BE2C (cell line): ENCODE data around the gene RBM20.

Experiments used
- DNase-seq: peaks from one replicate; pipeline ENCODE4 v3.0.0-alpha.2; 2020
- H3K27me3 ChIP-seq: fragments of 250-450 bp; sonication (Bioruptor Pico); 2 replicates; pipeline ENCODE4 v1.5.1; 2020; ENCODE audit warnings: mild to moderate bottlenecking
- H3K36me3 ChIP-seq: fragments of 250-450 bp; sonication (Bioruptor Pico); 2 replicates; pipeline ENCODE4 v1.5.1; 2020; ENCODE audit warnings: mild to moderate bottlenecking
- H3K4me1 ChIP-seq: fragments of 250-450 bp; sonication (Bioruptor Pico); 2 replicates; pipeline ENCODE4 v1.5.1; 2020
- H3K4me3 ChIP-seq: 2 replicates; pipeline ENCODE4 v1.5.1; 2011; ENCODE audit warnings: low read depth, low read length
- H3K9me3 ChIP-seq: fragments of 250-450 bp; sonication (Bioruptor Pico); 2 replicates; pipeline ENCODE4 v1.5.1; 2020
- CTCF ChIP-seq: IDR thresholded peaks from 2 replicates; pipeline ENCODE4 v1.5.1; 2012; ENCODE audit warnings: mild to moderate bottlenecking, low read depth, low read length

Gene RBM20

DNA sequence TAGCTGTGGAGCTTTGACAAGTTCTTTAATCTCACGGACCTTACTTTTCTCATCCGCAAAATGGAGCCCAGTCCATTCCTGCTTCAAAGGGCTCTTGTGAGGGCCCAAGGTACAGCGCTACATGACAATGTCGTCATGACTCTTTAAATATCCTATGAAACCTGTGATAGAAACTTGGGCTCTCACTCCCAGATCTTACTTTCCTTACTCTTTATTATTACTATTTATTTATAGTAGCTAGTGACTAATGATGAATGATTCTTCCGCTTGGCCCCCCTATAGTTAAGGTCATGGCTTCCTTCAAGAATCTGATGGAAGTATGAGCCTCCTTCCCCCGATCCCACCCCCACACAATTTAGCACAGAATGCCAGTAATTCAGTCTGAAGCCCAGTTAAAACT is 41.9 kb downstream of the RBM20 start:
- TF ChIP-seq CTCF, result no peak

DNA sequence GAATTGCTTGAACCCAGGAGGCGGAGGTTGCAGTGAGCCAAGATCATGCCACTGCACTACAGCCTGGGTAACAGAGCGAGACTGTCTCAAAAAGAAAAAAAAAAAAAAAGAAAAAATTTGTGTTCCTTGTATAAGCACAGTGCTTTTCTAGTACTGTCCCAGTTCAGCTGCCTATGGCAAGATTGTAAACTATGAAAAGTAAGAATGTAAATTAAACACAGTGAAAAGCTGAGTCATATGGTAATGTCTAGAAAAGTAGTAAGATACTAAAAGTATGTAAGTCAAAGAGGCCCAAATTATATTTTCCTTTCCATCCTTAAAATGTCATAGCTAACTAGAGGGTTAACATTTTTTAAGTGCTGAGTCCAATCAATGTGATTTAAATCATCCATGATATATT is 42.8 kb downstream of the RBM20 start:
- Histone ChIP-seq H3K36me3 (no peaks in the 10 kb centered on the region), H3K27me3 (no peaks in the 10 kb centered on the region), H3K4me3 (no peak overlapping the region), H3K9me3 (no peaks in the 10 kb centered on the region), H3K4me1 (no peaks in the 10 kb centered on the region)
- TF ChIP-seq CTCF, result no peak
- no peak for DNase-seq

More for the DNA sequence above, 41.9 kb downstream of the RBM20 start:
- Histone ChIP-seq H3K36me3 (no peaks in the 10 kb centered on the region), H3K9me3 (no peaks in the 10 kb centered on the region), H3K4me3 (no peak overlapping the region), H3K27me3 (no peaks in the 10 kb centered on the region), H3K4me1 (no peaks in the 10 kb centered on the region)
- DNase-seq, result no peak

GRCh38 chr10:110687400-110687799 is 43.3 kb downstream of the RBM20 start:
- H3K4me3 ChIP-seq, result no peak overlapping the region
- no peak for TF ChIP-seq CTCF
- no peaks in the 10 kb centered on the region for H3K27me3 ChIP-seq
- no peaks in the 10 kb centered on the region for H3K9me3 ChIP-seq
- DNase-seq, result no peak
- H3K4me1 ChIP-seq, result no peaks in the 10 kb centered on the region
- H3K36me3 ChIP-seq, result no peaks in the 10 kb centered on the region

- H3K4me3 ChIP-seq, result no peak overlapping the region
- DNase-seq, result no peak
- peaks cover 3% of the 10 kb centered on the region; the same call in 1 of the 2 replicates for H3K4me1 ChIP-seq
- no peak for TF ChIP-seq CTCF
- no peaks in the 10 kb centered on the region for H3K9me3 ChIP-seq
- peaks cover 3% of the 10 kb centered on the region; the same call in 1 of the 2 replicates for H3K36me3 ChIP-seq
- no peaks in the 10 kb centered on the region for H3K27me3 ChIP-seq
These were observed 47.0 kb downstream of the RBM20 start for GRCh38 chr10:110691139-110691538.

DNA sequence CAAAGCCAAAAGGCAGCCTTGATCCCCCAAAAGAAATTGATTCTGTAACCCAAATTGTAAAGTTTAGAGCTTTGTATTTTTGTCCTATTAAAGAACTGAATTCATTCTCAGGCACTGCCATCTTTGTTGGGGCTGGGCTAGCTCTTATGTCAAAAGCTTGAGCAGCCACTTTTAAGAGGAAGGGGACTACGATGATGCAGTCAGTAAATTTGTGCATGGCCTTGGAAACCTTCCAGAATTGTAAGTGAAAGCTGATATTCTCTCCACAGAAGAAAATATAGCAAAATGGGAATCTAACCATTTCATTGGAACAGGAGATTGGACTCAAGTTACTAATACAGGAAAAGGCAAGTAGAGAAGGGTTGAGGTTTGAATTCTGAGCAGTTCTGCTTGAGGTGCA is 50.1 kb downstream of the RBM20 start:
- TF ChIP-seq CTCF, result no peak
- no peak for DNase-seq
- Histone ChIP-seq H3K4me1 (peaks cover 8% of the 10 kb centered on the region; the same call in 1 of the 2 replicates), H3K9me3 (no peaks in the 10 kb centered on the region), H3K27me3 (no peaks in the 10 kb centered on the region), H3K4me3 (no peak overlapping the region), H3K36me3 (peaks cover 3% of the 10 kb centered on the region; the same call in 1 of the 2 replicates)

GRCh38 chr10:110694820-110695538 is 50.8 kb downstream of the RBM20 start:
- Histone ChIP-seq H3K27me3 (no peaks in the 10 kb centered on the region), H3K9me3 (no peaks in the 10 kb centered on the region), H3K4me1 (peaks cover 8% of the 10 kb centered on the region; the same call in 1 of the 2 replicates), H3K4me3 (no peak overlapping the region), H3K36me3 (peaks cover 3% of the 10 kb centered on the region; the same call in 1 of the 2 replicates)
- no peak for DNase-seq
- TF ChIP-seq CTCF, result no peak
